OCI-LY1 (cell line): ENCODE data around the gene ARHGAP24.

Experiments used
- CTCF ChIP-seq: fragments of 200-600 bp; sonication (generic), shearing (Covaris generic); IDR thresholded peaks from 2 replicates; pipeline ENCODE4 v1.5.1; 2017; ENCODE audit warnings: mild to moderate bottlenecking, antibody characterized with exemption, low read length, moderate library complexity, mixed read lengths
- EZH2 ChIP-seq: fragments of 200-600 bp; sonication (generic), shearing (Covaris generic); IDR thresholded peaks from 2 replicates; pipeline ENCODE4 v1.8.0; 2017; ENCODE audit warnings: borderline replicate concordance, mixed run types, mild to moderate bottlenecking, antibody characterized with exemption, low read length, moderate library complexity, mixed read lengths

GRCh38 chr4:85495621-85496020, 20.7 kb downstream of the ARHGAP24 start:
- TF ChIP-seq CTCF, result no peak
- no peak for TF ChIP-seq EZH2
